ENCODE data around the gene BLVRA. TPM values are rescaled to one million over a fixed set of nuclear protein-coding genes. Genes with fewer than 3 reads are reported as not detected.

The BLVRA gene
- total RNA-seq, 4 donors from 2014 or later, result 20.4 to 93.0 (median 56.5) TPM

- Histone ChIP-seq H3K4me1 (no peaks in the 10 kb centered on the region), H3K27ac (no peak overlapping the region), H3K4me3 (no peak overlapping the region), H3K27me3 (no peaks in the 10 kb centered on the region), H3K36me3 (no peaks in the 10 kb centered on the region), H3K9me3 (no peaks in the 10 kb centered on the region)
- DNase-seq, result no peak
- TF ChIP-seq POLR2A (IDR thresholded peaks at IDR 0.05), result no peak
- intact Hi-C loops (cut with DNase I; ENCODE audit: low total_unique reads), result no loop called here
Measured at GRCh38 chr7:43847496-43847895, 89.0 kb downstream of the BLVRA start.

DNA sequence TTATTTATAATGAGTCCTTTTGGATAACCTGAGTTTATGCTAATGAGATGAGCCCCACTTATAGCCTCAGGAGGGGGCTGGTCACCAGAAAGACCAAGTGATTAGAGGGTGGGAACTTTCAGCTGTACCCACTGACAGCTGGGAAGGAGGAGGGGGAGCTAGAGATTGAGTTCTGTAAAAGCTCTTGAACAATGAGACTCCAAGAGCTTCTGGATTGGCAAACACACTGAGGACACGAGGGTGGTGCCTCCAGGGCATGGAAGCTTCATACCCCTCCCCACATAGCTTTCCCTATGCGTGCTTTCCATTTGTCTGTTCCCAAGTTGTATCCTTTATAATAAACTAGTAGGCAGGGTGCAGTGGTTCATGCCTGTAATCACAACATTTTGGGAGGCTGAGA, 90.6 kb downstream of the BLVRA start:
- intact Hi-C loops (cut with DNase I; ENCODE audit: low total_unique reads), result no loop called here
- no peak for TF ChIP-seq POLR2A (IDR thresholded peaks at IDR 0.05)
- TF ChIP-seq CTCF (IDR thresholded peaks at IDR 0.05), result no peak
- no peak overlapping the region for H3K4me3 ChIP-seq

DNA sequence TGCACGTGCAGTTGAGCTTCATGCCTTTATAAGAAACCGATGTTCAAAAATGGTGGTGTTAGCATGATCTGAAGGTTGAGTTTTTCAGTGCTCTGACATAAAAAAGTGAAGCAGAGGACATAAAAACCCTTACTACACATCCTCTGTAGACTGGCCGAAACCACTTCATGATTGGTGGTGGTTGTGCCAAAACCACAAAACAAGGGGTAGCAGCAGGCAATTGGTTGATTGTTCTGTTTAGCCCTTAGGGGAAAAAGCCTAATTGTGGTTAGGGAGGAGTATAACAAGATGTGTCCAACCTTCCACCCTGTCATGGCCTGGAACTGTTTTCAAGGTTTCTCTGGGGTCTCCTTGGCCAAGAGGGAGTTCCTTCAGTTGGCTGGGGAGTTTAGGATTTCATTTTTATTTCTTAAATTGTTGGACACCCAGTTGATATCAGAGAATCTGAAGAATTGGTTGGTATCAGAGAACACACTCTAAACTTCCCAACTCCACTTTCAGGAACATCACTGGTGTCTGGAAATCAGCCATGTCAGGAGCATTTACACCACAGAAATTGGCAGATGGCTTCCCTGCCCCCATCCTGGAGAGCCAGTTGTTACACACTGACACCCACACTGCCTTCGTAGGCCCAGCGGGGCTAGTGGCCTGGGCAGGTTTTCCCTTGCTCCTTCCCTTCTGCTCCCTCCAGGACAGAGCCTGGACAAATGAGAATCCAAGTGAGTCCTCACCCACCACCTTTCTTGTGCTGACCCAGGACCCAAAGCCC, 92.1 kb downstream of the BLVRA start:
- H3K27ac ChIP-seq, result no peak overlapping the region
- TF ChIP-seq CTCF (IDR thresholded peaks at IDR 0.05) (no peak), POLR2A (IDR thresholded peaks at IDR 0.05) (no peak)
- no peaks in the 10 kb centered on the region for H3K36me3 ChIP-seq
- H3K9me3 ChIP-seq, result no peaks in the 10 kb centered on the region
- DNase-seq, result no peak
- no peak overlapping the region for H3K4me3 ChIP-seq
- intact Hi-C loops (cut with DNase I; ENCODE audit: low total_unique reads), result no loop called here
- H3K4me1 ChIP-seq, result no peaks in the 10 kb centered on the region
- H3K27me3 ChIP-seq, result no peaks in the 10 kb centered on the region

More for the DNA sequence above, 90.6 kb downstream of the BLVRA start:
- no peaks in the 10 kb centered on the region for H3K36me3 ChIP-seq
- H3K27ac ChIP-seq, result no peak overlapping the region
- no peaks in the 10 kb centered on the region for H3K4me1 ChIP-seq
- H3K9me3 ChIP-seq, result no peaks in the 10 kb centered on the region
- no peak for DNase-seq
- H3K27me3 ChIP-seq, result no peaks in the 10 kb centered on the region

GRCh38 chr7:43851805-43852204, 93.3 kb downstream of the BLVRA start:
- Histone ChIP-seq H3K4me1 (no peaks in the 10 kb centered on the region), H3K9me3 (no peaks in the 10 kb centered on the region), H3K4me3 (no peak overlapping the region), H3K27me3 (no peaks in the 10 kb centered on the region), H3K36me3 (no peaks in the 10 kb centered on the region), H3K27ac (no peak overlapping the region)
- TF ChIP-seq CTCF (IDR thresholded peaks at IDR 0.05) (no peak), POLR2A (IDR thresholded peaks at IDR 0.05) (no peak)
- DNase-seq, result no peak
- intact Hi-C loops (cut with DNase I; ENCODE audit: low total_unique reads), result no loop called here

DNA sequence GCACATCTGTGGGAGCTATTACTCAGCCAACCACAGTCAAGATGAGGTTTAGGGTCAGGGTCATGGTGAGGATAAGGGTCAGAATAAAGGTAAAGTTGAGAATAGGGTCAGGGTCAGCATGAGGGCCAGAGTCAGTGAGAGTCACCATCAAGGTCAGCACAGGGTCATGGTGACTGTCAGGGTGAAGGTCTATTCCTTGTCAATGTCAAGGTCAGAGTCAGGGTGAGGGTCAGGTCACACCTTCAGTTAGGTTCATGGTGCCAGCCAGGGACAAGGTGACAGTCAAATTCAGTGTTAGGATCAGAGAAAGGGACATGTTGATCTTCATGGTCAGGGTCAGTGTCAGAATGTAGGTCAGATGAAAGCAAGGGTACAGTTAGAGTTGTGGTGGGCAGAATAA, 96.7 kb downstream of the BLVRA start:
- no peak for DNase-seq
- Histone ChIP-seq H3K27me3 (no peaks in the 10 kb centered on the region), H3K9me3 (no peaks in the 10 kb centered on the region), H3K4me3 (no peak overlapping the region), H3K4me1 (no peaks in the 10 kb centered on the region), H3K36me3 (no peaks in the 10 kb centered on the region), H3K27ac (no peak overlapping the region)
- TF ChIP-seq CTCF (IDR thresholded peaks at IDR 0.05), result no peak
- TF ChIP-seq POLR2A (IDR thresholded peaks at IDR 0.05), result no peak
- intact Hi-C loops (cut with DNase I; ENCODE audit: low total_unique reads), result no loop called here

Measured in uterus (tissue), 4 donors.